GM12874 (cell line): Measurements from ENCODE around the gene CTSL.

Experiments
- CTCF ChIP-seq: IDR thresholded peaks from 2 replicates; pipeline ENCODE4 v1.5.1; 2011; ENCODE audit warnings: low read depth, mild to moderate bottlenecking, control low read depth, low read length, moderate library complexity; ENCODE audit not compliant: insufficient read depth

CTSL gene

GRCh38 chr9:87702921-87703320 lies 23.0 kb upstream of the CTSL start:
- no peak for TF ChIP-seq CTCF

- TF ChIP-seq CTCF, result no peak
Observed at GRCh38 chr9:87703636-87704276, 22.2 kb upstream of the CTSL start.

- TF ChIP-seq CTCF, result no peak
Observed at GRCh38 chr9:87704342-87704741, 21.6 kb upstream of the CTSL start.

- TF ChIP-seq CTCF, result no peak
Observed at GRCh38 chr9:87706066-87706739, 19.7 kb upstream of the CTSL start.

- TF ChIP-seq CTCF, result no peak
Observed at GRCh38 chr9:87707805-87708506, 18.0 kb upstream of the CTSL start.

- no peak for TF ChIP-seq CTCF
Observed at GRCh38 chr9:87708546-87708945, 17.4 kb upstream of the CTSL start.

GRCh38 chr9:87708986-87709728 lies 16.8 kb upstream of the CTSL start:
- no peak for TF ChIP-seq CTCF
